Right lobe of liver (tissue), 6 donors: Measurements from ENCODE around the gene CDA. TPM values are rescaled to one million over a fixed set of nuclear protein-coding genes. Genes with fewer than 3 reads are reported as not detected.

Experiments
- ATAC-seq, 4 donors: fragments of 200-7000 bp; cut with Tn5 transposase; one replicate each; pipeline ENCODE4 v1.9.1; 2020; ENCODE audit warnings: mild to moderate bottlenecking in 4 of 4, moderate library complexity in 4 of 4
- DNase-seq, 3 donors: peaks; one replicate each; pipeline ENCODE4 v3.0.0-alpha.2; 2020
- H3K27ac ChIP-seq, 3 donors: fragments of 200-600 bp; one replicate each; pipeline ENCODE4 v1.8.0; 2022
- H3K27me3 ChIP-seq, 2 donors: fragments of 200-600 bp; one replicate each; pipeline ENCODE4 v1.8.0; 2022
- H3K36me3 ChIP-seq, 4 donors: fragments of 200-600 bp; sonication (generic) in 1 of 4; one replicate each; pipeline versions ENCODE4 v1.5.1 to v1.8.0; 2017 to 2022; ENCODE audit warnings: control low read depth in 1 of 4
- H3K4me1 ChIP-seq, 4 donors: fragments of 200-600 bp; sonication (generic) in 1 of 4; one replicate each; pipeline versions ENCODE4 v1.5.1 to v1.8.0; 2017 to 2022; ENCODE audit warnings: control low read depth in 1 of 4
- H3K4me3 ChIP-seq, 3 donors: fragments of 200-600 bp; one replicate each; pipeline ENCODE4 v1.8.0; 2022
- H3K9me3 ChIP-seq, 4 donors: fragments of 200-600 bp; sonication (generic) in 1 of 4; one replicate each; pipeline versions ENCODE4 v1.5.1 to v1.8.0; 2017 to 2022; ENCODE audit warnings: control low read depth in 1 of 4
- POLR2A ChIP-seq: fragments of 450-650 bp; IDR thresholded peaks from one replicate; pipeline ENCODE4 v1.6.1; 2017; ENCODE audit warnings: antibody characterized with exemption, mild to moderate bottlenecking
- WGBS: methylation state at CpG from one replicate; pipeline ENCODE4 v1.1.6; 2018; ENCODE audit warnings: low coverage, low lambda C conversion rate; ENCODE audit not compliant: insufficient coverage; ENCODE audit errors: missing lambda C conversion rate; 5-methylcytosine and 5-hydroxymethylcytosine counted together
- intact Hi-C, 2 donors: fragments of 100-400 bp; cut with DNase I; formaldehyde crosslinking; loops; one replicate each; pipeline versions ENCODE4 v1.11.2 to v1.14.1; 2022
- total RNA-seq, 6 experiments: library from RNA; depleted of rRNA in 2 of 6; stranded (reverse); fragments of >200 nt in 2 of 6; fragmentation: NEBNext Ultra II Directional in 3 of 6; extraction: Animal tissue kit (Norgen Biotek cat#: 25700) in 3 of 6; gene quantifications; one replicate each; pipeline versions ENCODE4 v1.1.0 to v1.2.4, GENCODE V29; 2016 to 2023
- TF ChIP-seq, protein P1 (sequence below), 4 donors: fragments of 200-600 bp in 3 of 4; fragments of 450-650 bp in 1 of 4; IDR thresholded peaks; one replicate each; pipeline versions ENCODE4 v1.5.1 to v1.8.0; 2016 to 2022; ENCODE audit warnings: antibody characterized with exemption in 4 of 4, mild to moderate bottlenecking in 2 of 4
- donor health status: DM: no; HTN: yes; CAD: no.
- donor health status: DM: no; HTN: no; CAD: no.
- donor health status: DM: no; HTN: no; CAD: no.
- donor health status: DM: no; HTN: yes; CAD: no.
- donor health status: DM: no; HTN: yes; CAD: no.

Gene CDA
- total RNA-seq, 6 experiments from 2014 or later: 12.6 to 33.8 (median 24.5) TPM

DNA sequence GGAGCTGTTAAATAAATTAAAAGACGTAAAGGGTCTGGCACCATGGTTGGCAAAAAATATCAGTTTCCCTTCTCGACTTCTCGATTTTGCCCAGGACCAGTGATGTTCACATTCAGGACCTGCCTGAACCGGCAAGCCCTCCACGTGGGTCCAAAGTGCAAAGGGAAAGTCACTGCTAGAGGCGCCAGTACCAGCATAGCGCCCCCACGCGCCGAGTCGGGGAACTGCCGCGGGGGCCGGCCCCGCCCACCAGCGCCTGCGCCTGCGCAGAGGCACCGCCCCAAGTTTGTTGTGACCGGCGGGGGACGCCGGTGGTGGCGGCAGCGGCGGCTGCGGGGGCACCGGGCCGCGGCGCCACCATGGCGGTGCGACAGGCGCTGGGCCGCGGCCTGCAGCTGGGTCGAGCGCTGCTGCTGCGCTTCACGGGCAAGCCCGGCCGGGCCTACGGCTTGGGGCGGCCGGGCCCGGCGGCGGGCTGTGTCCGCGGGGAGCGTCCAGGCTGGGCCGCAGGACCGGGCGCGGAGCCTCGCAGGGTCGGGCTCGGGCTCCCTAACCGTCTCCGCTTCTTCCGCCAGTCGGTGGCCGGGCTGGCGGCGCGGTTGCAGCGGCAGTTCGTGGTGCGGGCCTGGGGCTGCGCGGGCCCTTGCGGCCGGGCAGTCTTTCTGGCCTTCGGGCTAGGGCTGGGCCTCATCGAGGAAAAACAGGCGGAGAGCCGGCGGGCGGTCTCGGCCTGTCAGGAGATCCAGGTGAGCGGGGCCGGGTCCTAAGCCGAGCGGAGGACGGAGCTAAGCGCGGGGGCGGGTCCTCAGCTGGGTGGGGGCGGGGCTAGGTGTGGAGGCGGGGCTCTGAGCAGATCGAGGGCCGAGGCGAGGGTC lies 44.5 kb downstream of the CDA start, which contains the start of gene PINK1:
PINK1 (plus strand) TSS at position 269 of the 875 bp plus-strand sequence; CDS start at position 360, 91 bp downstream.
- peak; percentile 96 for TF ChIP-seq POLR2A
- TF ChIP-seq, protein P1, sequence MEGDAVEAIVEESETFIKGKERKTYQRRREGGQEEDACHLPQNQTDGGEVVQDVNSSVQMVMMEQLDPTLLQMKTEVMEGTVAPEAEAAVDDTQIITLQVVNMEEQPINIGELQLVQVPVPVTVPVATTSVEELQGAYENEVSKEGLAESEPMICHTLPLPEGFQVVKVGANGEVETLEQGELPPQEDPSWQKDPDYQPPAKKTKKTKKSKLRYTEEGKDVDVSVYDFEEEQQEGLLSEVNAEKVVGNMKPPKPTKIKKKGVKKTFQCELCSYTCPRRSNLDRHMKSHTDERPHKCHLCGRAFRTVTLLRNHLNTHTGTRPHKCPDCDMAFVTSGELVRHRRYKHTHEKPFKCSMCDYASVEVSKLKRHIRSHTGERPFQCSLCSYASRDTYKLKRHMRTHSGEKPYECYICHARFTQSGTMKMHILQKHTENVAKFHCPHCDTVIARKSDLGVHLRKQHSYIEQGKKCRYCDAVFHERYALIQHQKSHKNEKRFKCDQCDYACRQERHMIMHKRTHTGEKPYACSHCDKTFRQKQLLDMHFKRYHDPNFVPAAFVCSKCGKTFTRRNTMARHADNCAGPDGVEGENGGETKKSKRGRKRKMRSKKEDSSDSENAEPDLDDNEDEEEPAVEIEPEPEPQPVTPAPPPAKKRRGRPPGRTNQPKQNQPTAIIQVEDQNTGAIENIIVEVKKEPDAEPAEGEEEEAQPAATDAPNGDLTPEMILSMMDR (IDR thresholded peaks at IDR 0.05): peak; percentile 99 to 100 (median 100)
- intact Hi-C loops: no loop called here
- no peaks in the 10 kb centered on the region for H3K9me3 ChIP-seq
- WGBS: 3% methylated on average over 15 of the region's 93 CpGs
- ATAC-seq (peak; percentile 87 to 93 (median 90)), DNase-seq (peak; percentile 88 to 91 (median 91))
- H3K4me1 ChIP-seq: peaks cover 0 to 19% (median 9%) of the 10 kb centered on the region in 4 donors
- no peaks in the 10 kb centered on the region for H3K27me3 ChIP-seq
- peak within 1 kb of the TSS; percentile 86 to 97 (median 96) for H3K27ac ChIP-seq
- H3K36me3 ChIP-seq: peaks cover 0 to 18% (median 4%) of the 10 kb centered on the region in 4 donors
- peak within 1 kb of the TSS; percentile 80 to 89 (median 88) for H3K4me3 ChIP-seq

DNA sequence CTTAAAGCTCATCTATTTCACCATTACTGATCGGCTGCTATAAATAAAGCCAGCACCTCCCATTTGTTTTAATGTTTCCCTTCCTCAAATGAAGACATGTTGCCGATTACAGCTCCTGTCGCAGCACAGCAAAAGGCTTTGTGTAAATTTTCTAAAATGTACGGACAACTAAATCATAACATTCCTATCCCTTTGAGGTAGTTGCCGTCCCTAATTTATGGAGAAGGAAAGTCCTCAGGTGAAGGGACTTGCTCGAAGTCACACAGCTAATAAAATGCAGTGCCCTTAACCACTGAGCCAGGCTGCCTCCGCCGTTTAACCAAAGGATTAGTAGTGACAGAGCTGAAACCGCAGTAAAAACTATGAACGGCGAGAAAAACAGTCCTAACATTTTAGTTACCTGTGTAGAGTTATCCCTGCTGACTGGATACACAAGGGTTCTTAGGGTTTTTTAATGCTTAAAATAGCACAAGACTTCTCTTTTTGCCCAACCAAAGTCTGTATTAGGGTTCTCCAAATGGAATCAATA lies 45.2 kb downstream of the CDA start:
- ATAC-seq: no peak
- Histone ChIP-seq H3K27ac (peak overlapping the region; percentile 86 to 97 (median 96)), H3K36me3 (peaks cover 0 to 25% (median 6%) of the 10 kb centered on the region in 4 donors), H3K27me3 (no peaks in the 10 kb centered on the region), H3K9me3 (no peaks in the 10 kb centered on the region), H3K4me3 (peak overlapping the region; percentile 80 to 89 (median 88)), H3K4me1 (peaks cover 0 to 19% (median 9%) of the 10 kb centered on the region in 4 donors)
- intact Hi-C loops: no loop called here
- TF ChIP-seq, protein P1 (IDR thresholded peaks at IDR 0.05): no peak
- no peak for TF ChIP-seq POLR2A
- peak in 1 of 3 donors; percentile 12 for DNase-seq
- 0% methylated on average over 11 of the region's 11 CpGs for WGBS

DNA sequence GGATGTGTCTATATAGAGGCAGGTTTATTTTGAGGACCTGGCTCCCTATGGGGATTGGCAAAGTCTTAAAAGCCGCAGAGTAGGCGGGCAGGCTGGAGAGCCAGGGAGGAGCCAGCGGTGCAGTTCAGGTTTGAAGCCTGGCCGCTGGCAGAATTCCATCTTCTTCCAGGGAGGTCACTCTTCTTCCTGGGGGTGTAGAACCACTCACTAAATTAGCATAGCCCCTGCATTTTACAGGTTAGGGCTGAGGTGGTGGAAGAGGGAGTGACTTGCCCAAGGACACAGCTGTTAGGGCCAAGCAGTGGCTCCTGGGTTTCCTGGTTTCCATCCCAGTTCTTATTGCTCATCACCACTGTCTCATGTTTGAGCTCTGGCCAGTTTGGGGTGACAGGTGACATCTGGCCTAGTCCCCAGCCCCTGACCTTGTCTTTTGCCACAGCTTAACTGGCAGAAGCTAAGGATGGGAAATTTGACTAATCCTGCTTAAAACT lies 45.7 kb downstream of the CDA start:
- Histone ChIP-seq H3K36me3 (peaks cover 0 to 28% (median 7%) of the 10 kb centered on the region in 4 donors), H3K27ac (peak overlapping the region in 2 of 3 donors; percentile 96 to 97), H3K4me1 (peaks cover 0 to 19% (median 9%) of the 10 kb centered on the region in 4 donors), H3K4me3 (peak overlapping the region; percentile 80 to 89 (median 88)), H3K27me3 (no peaks in the 10 kb centered on the region), H3K9me3 (no peaks in the 10 kb centered on the region)
- DNase-seq (peak; percentile 57 to 77 (median 66)), ATAC-seq (peak; percentile 55 to 67 (median 62))
- intact Hi-C loops: loop anchor here (5.0 kb wide), 3 partner anchors 57 to 112 kb away; no protein-coding TSS in a partner anchor
- TF ChIP-seq, protein P1 (IDR thresholded peaks at IDR 0.05): no peak
- no peak for TF ChIP-seq POLR2A
- 17% methylated on average over 1 of the region's 4 CpGs for WGBS

DNA sequence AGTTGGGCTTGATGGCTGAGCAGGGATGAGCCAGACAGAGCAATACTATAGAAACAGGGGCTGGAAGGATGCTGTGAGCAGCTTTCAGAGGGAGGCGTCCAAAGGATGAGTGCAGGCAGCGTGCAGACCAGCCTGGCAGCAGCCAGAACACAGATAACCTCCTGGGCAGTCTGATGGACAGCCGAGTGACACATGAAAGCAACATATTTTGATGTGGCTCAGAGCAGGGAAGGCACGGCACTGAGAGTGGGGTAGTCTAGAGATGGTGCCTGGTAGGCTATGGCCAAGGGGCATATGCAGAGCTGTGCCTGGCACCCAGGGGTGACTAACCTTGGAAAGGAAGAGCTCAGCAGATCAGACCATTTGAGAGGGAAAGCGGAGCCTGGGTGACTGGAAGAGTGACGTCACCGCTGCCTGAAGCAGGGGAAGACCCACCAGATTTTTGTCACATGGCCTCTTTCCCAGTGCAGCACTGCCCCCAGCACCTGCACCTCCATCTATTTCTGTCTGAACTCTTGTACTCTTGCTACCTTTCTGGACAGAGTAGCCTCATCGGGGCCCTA lies 48.0 kb downstream of the CDA start:
- Histone ChIP-seq H3K36me3 (peaks cover 0 to 47% (median 15%) of the 10 kb centered on the region in 4 donors), H3K27me3 (no peaks in the 10 kb centered on the region), H3K9me3 (no peaks in the 10 kb centered on the region), H3K4me3 (no peak overlapping the region), H3K4me1 (peaks cover 0 to 19% (median 9%) of the 10 kb centered on the region in 4 donors), H3K27ac (no peak overlapping the region)
- no peak for ATAC-seq
- DNase-seq: no peak
- intact Hi-C loops: loop anchor here (5.0 kb wide), 3 partner anchors 60 to 115 kb away; no protein-coding TSS in a partner anchor
- TF ChIP-seq, protein P1 (IDR thresholded peaks at IDR 0.05): no peak
- no peak for TF ChIP-seq POLR2A
- 95% methylated on average over 3 of the region's 8 CpGs for WGBS
